H1 (cell line): ENCODE results near the gene CYBB. TPM values are rescaled to one million over a fixed set of nuclear protein-coding genes. Genes with fewer than 3 reads are reported as not detected.

Source experiments
- EGR1 ChIP-seq: IDR thresholded peaks from 2 replicates; pipeline ENCODE4 v1.6.1; 2011; ENCODE audit warnings: low read depth, low read length, borderline replicate concordance
- EP300 ChIP-seq, 2 experiments: IDR thresholded peaks; 1 replicate in 1 of 2; 2 replicates in 1 of 2; pipeline ENCODE4 v1.6.1; 2011 to 2012; ENCODE audit warnings: low read depth in 2 of 2, low read length in 2 of 2, mild to moderate bottlenecking in 2 of 2, borderline replicate concordance in 1 of 2, inconsistent platforms in 1 of 2, moderate library complexity in 1 of 2
- POU5F1 ChIP-seq: IDR thresholded peaks from 2 replicates; pipeline ENCODE4 v1.6.1; 2011; ENCODE audit warnings: low read depth, mild to moderate bottlenecking, low read length, moderate library complexity
- RNF2 ChIP-seq: fragments of 200-900, 300-1000 bp; sonication (generic); IDR thresholded peaks from 2 replicates; pipeline ENCODE4 v1.7.1; 2016; ENCODE audit warnings: borderline replicate concordance, low read depth, mild to moderate bottlenecking, antibody characterized with exemption, low read length; ENCODE audit not compliant: poor library complexity, severe bottlenecking; ENCODE audit errors: missing control alignments
- polyA plus RNA-seq, 7 experiments: library from polyadenylated mRNA; depleted of rRNA in 3 of 7; stranded (reverse) in 5 of 7; unstranded in 2 of 7; fragments of >200 nt in 5 of 7; fragments of 200-250 nt in 2 of 7; gene quantifications; 1 replicate in 5 of 7; 2 replicates in 1 of 7; 4 replicates in 1 of 7; pipeline versions ENCODE4 v1.2.1 to v1.2.3, GENCODE V29; 2011 to 2013; ENCODE audit warnings: missing spikeins in 2 of 7, mixed read lengths in 2 of 7
- total RNA-seq: library from RNA; stranded (reverse); fragmentation: NEBNext Ultra II Directional; extraction: Animal tissue kit (Norgen Biotek cat#: 25700); gene quantifications from 2 replicates; pipeline ENCODE4 v1.2.1, GENCODE V29; 2021

CYBB gene
- total and polyA plus RNA-seq, 2 of the 8 experiments (the other 6 are each of a cell fraction or from before 2014, with no cell fraction given): 0.03 to 0.09 TPM

GRCh38 chrX:37752281-37752680 is 27.6 kb upstream of the CYBB start (continued):
- TF ChIP-seq RNF2: no peak
- TF ChIP-seq POU5F1: no peak
- TF ChIP-seq EP300 (IDR thresholded peaks at IDR 0.05; ENCODE audit: borderline replicate concordance in 1 of 2, low read depth in 2 of 2, low read length in 2 of 2): no peak
- no peak for TF ChIP-seq EGR1
- TF ChIP-seq, all 59 proteins: peak for 0
